HG03064 (cell line): ENCODE measurements around the gene KIF1B.
"Not testable (repeated sequence)": the region's sequence is repeated elsewhere in the genome, so short reads cannot be mapped to it uniquely, and the experiment has no call there.

Experiments
- ATAC-seq: cut with Tn5 transposase; IDR thresholded peaks from one replicate; pipeline ENCODE4 v1.9.1; 2021; ENCODE audit warnings: low read depth; ENCODE audit not compliant: unreplicated experiment

KIF1B gene

GRCh38 chr1:10379676-10380075 is 169.3 kb downstream of the KIF1B start:
- no peak for ATAC-seq

GRCh38 chr1:10380594-10381275 is 170.4 kb downstream of the KIF1B start:
- ATAC-seq = no peak

- no peak for ATAC-seq
These were observed 173.3 kb downstream of the KIF1B start for GRCh38 chr1:10383630-10384029.

GRCh38 chr1:10384219-10384618 is 173.8 kb downstream of the KIF1B start:
- ATAC-seq = no peak

DNA sequence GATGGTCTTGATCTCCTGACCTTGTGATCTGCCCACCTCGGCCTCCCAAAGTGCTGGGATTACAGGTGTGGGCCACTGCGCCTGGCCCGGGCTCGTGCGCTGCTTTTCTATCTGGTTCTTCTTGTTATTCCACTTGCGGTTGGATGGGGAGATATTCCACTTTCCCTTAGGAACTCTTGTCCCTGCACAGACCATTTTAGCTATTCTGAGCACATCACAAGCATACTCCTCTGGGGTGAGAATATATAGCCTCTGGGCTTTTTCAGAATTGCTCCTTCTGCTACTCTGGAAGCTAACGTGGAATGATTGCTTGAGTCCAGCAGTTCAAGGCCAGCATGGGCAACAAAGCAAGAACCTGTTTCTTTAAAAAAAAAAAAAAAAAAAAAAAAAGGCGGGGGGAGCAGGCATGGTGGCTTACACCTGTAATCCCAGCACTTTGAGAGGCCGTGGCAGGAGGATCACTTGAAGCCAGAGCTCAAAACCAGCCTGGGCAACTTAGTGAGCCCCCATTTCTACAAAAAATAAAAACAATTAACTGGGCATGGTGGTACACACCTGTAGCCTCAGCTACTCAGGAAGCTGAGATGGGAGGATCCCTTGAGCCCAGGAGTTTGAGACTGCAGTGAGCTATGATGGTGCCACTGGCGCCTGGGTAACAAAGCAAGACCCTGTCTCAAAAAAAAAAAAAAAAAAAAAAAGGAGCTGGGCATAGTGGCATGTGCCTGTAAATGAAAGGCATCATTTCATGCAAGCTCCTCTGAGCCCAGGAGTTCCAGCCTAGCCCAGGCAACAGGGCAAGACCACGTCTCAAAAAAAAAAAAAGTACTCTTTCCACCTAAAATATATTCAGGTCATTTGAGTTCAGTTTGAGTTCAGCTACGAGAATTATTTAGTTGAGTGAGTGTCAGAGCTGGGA is 176.6 kb downstream of the KIF1B start:
- no peak for ATAC-seq

- ATAC-seq = no peak
These were observed 177.5 kb downstream of the KIF1B start for GRCh38 chr1:10387677-10388386.

- no peak for ATAC-seq
These were observed 178.0 kb downstream of the KIF1B start for GRCh38 chr1:10388387-10388715.

DNA sequence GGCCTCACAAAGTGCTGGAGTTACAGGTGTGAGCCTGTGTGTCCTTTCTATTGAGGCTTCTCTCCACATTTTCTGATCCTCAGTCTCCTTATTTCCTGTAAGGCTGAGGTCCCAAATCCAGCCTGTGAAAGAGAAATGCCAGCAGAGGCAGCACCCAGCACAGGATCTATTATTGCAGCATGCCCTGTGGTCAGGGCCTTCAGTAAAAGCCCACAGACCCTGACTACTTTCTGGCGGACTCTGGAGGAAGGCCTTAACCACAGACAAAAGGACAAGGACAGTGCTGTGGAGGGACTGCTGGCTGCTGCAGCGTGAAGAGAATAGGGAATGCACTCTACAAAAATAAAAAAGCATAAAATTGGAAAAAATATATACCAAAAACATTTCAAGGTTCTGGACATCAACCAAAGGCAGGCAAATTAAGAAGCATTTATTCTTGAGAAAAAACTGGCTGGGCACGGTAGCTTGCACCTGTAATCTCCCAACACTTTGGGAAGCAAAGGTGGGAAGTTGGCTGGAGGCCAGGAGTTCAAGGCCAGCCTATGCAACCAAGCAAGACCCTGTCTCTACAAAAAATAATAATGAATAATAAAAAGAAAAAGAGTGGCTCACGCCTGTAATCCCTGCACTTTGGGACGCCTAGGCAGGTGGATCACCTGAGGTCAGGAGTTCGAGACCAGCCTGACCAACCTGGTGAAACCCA is 179.1 kb downstream of the KIF1B start:
- no peak for ATAC-seq

GRCh38 chr1:10396870-10397269 is 186.5 kb downstream of the KIF1B start:
- ATAC-seq = no peak

DNA sequence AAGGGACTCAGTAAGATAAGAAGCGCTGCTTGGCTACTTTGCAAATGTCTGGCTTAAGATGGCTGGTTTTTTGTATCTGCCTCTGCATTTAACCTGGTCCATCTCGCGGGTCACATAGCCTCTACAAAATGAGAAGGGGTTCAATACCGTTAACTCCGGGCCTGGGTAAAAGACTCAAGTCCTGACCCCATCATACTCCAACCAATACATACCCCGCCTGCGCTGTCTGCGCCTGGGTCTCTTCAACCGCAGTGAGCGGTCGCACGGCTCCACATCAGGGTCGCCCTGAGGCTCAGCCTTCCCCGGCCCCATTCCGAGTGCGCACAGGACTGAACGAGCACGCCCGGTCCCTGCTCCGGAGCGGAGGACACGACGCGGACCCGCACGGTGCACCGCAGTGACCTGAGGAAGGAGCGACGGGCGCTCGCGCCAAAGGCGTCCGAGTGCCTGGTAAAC is 187.9 kb downstream of the KIF1B start:
- no peak for ATAC-seq

- ATAC-seq = peak; percentile 93
These were observed 188.5 kb downstream of the KIF1B start, which contains the start of gene PGD for GRCh38 chr1:10398734-10399443. PGD (plus strand) TSS chr1:10399064; CDS start chr1:10399118, 54 bp downstream.

DNA sequence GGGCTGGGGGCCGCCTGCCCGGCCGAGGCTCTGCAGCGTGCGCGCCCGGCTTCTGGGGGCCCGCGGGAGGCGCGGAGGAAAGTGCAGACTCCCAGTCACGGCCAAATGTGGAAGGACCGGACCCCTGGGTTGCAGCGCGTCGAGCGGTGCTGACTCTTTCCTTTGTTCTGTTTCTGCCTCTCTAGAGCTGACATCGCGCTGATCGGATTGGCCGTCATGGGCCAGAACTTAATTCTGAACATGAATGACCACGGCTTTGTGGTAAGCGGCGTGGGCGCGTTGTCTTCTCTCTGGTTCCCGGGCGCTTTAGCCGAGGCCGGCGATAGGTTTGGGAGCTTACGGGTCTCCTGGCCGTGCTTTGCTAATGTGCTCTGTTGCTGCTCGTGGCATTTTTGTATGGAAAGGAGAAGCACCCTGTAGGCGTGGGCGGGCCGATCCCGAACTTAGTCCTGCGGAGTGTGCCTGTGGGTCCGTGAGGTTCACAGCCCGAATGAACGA is 189.1 kb downstream of the KIF1B start:
- no peak for ATAC-seq

GRCh38 chr1:10400013-10400412 is 189.6 kb downstream of the KIF1B start:
- no peak for ATAC-seq

GRCh38 chr1:10401281-10401680 is 190.9 kb downstream of the KIF1B start:
- no peak for ATAC-seq

DNA sequence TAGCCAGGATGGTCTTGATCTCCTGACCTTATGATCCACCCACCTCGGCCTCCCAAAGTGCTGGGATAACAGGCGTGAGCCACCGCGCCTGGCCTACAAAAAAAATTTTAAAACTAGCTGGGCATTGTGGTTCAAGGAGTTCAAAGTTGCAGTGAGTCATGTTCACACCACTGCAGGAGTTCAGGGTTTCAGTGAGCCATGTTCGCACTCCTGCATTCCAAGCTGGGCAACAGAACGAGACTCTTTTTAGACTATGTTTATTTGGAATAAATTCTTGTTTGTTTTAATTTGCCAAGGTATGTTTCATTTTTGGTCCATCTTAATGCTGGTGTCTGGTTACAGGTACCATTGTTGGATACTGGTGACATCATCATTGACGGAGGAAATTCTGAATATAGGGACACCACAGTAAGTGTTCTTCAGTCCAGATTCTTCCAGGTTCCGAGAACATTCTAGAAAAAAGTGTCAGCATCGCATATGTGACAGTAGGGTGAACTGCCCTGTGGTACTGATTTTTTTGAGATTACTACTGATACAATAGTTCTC is 192.4 kb downstream of the KIF1B start:
- no peak for ATAC-seq

DNA sequence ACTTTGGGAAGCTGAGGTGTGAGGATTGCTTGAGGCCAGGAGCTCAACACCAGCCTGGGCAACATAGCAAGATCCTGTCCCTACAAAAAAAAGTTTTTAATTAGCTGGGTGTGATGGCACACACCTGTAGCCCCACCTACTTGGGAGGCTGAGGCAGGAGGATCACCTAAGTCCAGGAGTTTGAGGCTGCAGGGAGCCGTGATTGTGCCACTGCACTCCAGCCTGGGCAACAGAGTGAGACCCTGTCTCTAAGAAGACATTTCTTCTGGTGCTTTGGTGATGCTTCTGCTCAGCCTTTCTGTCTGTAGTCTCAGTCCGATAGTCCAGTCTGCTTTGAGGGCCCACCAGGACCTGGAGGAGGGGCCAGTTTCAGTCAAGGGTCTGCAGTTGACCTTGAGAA is 196.8 kb downstream of the KIF1B start:
- no peak for ATAC-seq

GRCh38 chr1:10415211-10415930 is 205.0 kb downstream of the KIF1B start:
- ATAC-seq = no peak

- not testable (repeated sequence) for ATAC-seq
These were observed 205.6 kb downstream of the KIF1B start for GRCh38 chr1:10415967-10416366.

- ATAC-seq = not testable (repeated sequence)
These were observed 208.4 kb downstream of the KIF1B start for GRCh38 chr1:10418741-10419140.
